CD4-positive, alpha-beta T cell (primary cell): ENCODE measurements around the gene FSTL5. TPM values are rescaled to one million over a fixed set of nuclear protein-coding genes. Genes with fewer than 3 reads are reported as not detected.

ENCODE experiments used
- ATAC-seq: fragments of 200-7000 bp; cut with Tn5 transposase; one replicate; pipeline ENCODE4 v1.10.0; 2022; ENCODE audit warnings: mild to moderate bottlenecking; ENCODE audit not compliant: poor library complexity
- CTCF ChIA-PET: fragments of 350-600 bp; sonication (Branson Sonifier 250); formaldehyde crosslinking; loops from one replicate; lab custom pipeline; 2021; ENCODE audit warnings: antibody characterized with exemption, inconsistent platforms; lab: Charles Lee
- POLR2A ChIA-PET: fragments of 350-600 bp; sonication (Branson Sonifier 250); formaldehyde crosslinking; loops from one replicate; lab custom pipeline; 2021; ENCODE audit warnings: antibody characterized with exemption, inconsistent platforms; lab: Charles Lee
- DNase-seq, 14 experiments: peaks; one replicate each; pipeline ENCODE4 v3.0.0-alpha.2; 2013 to 2020; ENCODE audit warnings: mixed read lengths in 2 of 14
- H3K27ac ChIP-seq, 2 donors: one replicate each; pipeline versions ENCODE4 v1.5.1 to v1.7.0; 2013; ENCODE audit warnings: low read length in 2 of 2, low read depth in 1 of 2, mild to moderate bottlenecking in 1 of 2
- H3K27me3 ChIP-seq, 2 experiments: 1 replicate in 1 of 2; 2 replicates in 1 of 2; pipeline versions ENCODE4 v1.6.1 to v1.7.0; 2013; ENCODE audit warnings: low read length in 2 of 2, control low read depth in 1 of 2, mild to moderate bottlenecking in 1 of 2, moderate library complexity in 1 of 2; ENCODE audit not compliant: insufficient read depth in 2 of 2, control insufficient read depth in 1 of 2
- H3K36me3 ChIP-seq: one replicate; pipeline ENCODE4 v1.6.1; 2013; ENCODE audit warnings: low read length, control low read depth; ENCODE audit not compliant: insufficient read depth
- H3K4me1 ChIP-seq: one replicate; pipeline ENCODE4 v1.6.1; 2013; ENCODE audit warnings: low read length, control low read depth; ENCODE audit not compliant: insufficient read depth
- H3K4me3 ChIP-seq: one replicate; pipeline ENCODE4 v1.5.1; 2013; ENCODE audit warnings: mild to moderate bottlenecking, low read length, moderate library complexity
- H3K9me3 ChIP-seq, 2 experiments: 1 replicate in 1 of 2; 2 replicates in 1 of 2; pipeline versions ENCODE4 v1.6.1 to v1.7.0; 2013; ENCODE audit warnings: low read length in 2 of 2, mild to moderate bottlenecking in 2 of 2, control low read depth in 1 of 2, moderate library complexity in 1 of 2; ENCODE audit not compliant: control insufficient read depth in 1 of 2, insufficient read depth in 1 of 2
- H3K27ac Mint-ChIP-seq: one replicate; pipeline ENCODE4 v1.8.0; 2020; ENCODE audit warnings: mixed read lengths
- H3K27me3 Mint-ChIP-seq: one replicate; pipeline ENCODE4 v1.8.0; 2021; ENCODE audit warnings: mixed read lengths
- H3K36me3 Mint-ChIP-seq: one replicate; pipeline ENCODE4 v1.8.0; 2021; ENCODE audit warnings: low read depth, mixed read lengths
- H3K4me1 Mint-ChIP-seq: one replicate; pipeline ENCODE4 v1.8.0; 2021; ENCODE audit warnings: low read depth, mixed read lengths
- H3K4me3 Mint-ChIP-seq: one replicate; pipeline ENCODE4 v1.8.0; 2020; ENCODE audit warnings: mild to moderate bottlenecking, mixed read lengths
- H3K9me3 Mint-ChIP-seq: one replicate; pipeline ENCODE4 v1.8.0; 2020; ENCODE audit warnings: mixed read lengths
- CTCF ChIP-seq: fragments of 200-600 bp; IDR thresholded peaks from one replicate; pipeline ENCODE4 v1.8.0; 2022; ENCODE audit warnings: antibody characterized with exemption, mild to moderate bottlenecking
- intact Hi-C, 2 experiments: fragments of 100-400 bp; cut with DNase I in 1 of 2; cut with micrococcal nuclease in 1 of 2; formaldehyde crosslinking; loops; one replicate each; pipeline versions ENCODE4 v1.15.1 to v1.9.0; 2023 to 2025; cut with DNase I, micrococcal nuclease
- total RNA-seq, 174 experiments: library from RNA in 2 of 174; stranded (reverse) in 2 of 174; gene quantifications; one replicate each; pipeline ENCODE4 v1.2.3 and lab custom pipeline; 2021 to 2026

Gene FSTL5
- total RNA-seq, 2 experiments from 2014 or later = not detected

- Mint-ChIP-seq H3K4me1 (no peaks in the 10 kb centered on the region), H3K36me3 (no peaks in the 10 kb centered on the region), H3K27ac (no peak overlapping the region), H3K9me3 (peaks cover 4% of the 10 kb centered on the region), H3K4me3 (no peak overlapping the region), H3K27me3 (no peaks in the 10 kb centered on the region)
- ATAC-seq = no peak
- DNase-seq = no peak
- CTCF ChIA-PET = no interaction called here
- no peaks in the 10 kb centered on the region for H3K9me3 ChIP-seq
- no peak overlapping the region for H3K4me3 ChIP-seq
- no peaks in the 10 kb centered on the region for H3K36me3 ChIP-seq
- no peaks in the 10 kb centered on the region for H3K27me3 ChIP-seq
- no peak for TF ChIP-seq CTCF
- H3K4me1 ChIP-seq = no peaks in the 10 kb centered on the region
- H3K27ac ChIP-seq = no peak overlapping the region
- POLR2A ChIA-PET = no interaction called here
- intact Hi-C loops = no loop called here
Measured at GRCh38 chr4:161894493-161895167, 269.2 kb downstream of the FSTL5 start.

DNA sequence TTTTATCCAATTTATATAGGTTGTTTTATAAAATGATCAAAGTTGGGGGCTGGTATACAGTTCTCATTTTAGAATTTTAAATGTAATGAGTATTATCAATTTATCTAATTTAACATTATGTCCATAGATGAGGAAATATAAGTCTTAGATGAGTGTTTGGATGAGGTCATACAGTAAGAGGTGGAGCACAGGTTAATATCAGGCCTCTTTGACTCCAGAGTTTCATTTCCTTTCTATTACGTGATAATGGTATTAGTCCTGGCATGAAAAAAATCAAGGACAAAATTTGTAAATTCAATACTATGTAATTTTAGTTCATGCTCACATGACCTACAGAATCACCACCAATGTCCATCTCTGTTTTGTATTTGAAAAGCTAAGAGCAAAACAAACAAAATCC, 269.8 kb downstream of the FSTL5 start:
- Mint-ChIP-seq H3K27ac (no peak overlapping the region), H3K4me1 (no peaks in the 10 kb centered on the region), H3K9me3 (peaks cover 4% of the 10 kb centered on the region), H3K36me3 (no peaks in the 10 kb centered on the region), H3K4me3 (no peak overlapping the region), H3K27me3 (no peaks in the 10 kb centered on the region)
- no peak for ATAC-seq
- intact Hi-C loops = no loop called here
- no peaks in the 10 kb centered on the region for H3K9me3 ChIP-seq
- POLR2A ChIA-PET = no interaction called here
- CTCF ChIA-PET = no interaction called here
- H3K4me1 ChIP-seq = no peaks in the 10 kb centered on the region
- H3K27me3 ChIP-seq = no peaks in the 10 kb centered on the region
- H3K4me3 ChIP-seq = no peak overlapping the region
- no peaks in the 10 kb centered on the region for H3K36me3 ChIP-seq
- no peak for TF ChIP-seq CTCF
- H3K27ac ChIP-seq = no peak overlapping the region
- DNase-seq = no peak

DNA sequence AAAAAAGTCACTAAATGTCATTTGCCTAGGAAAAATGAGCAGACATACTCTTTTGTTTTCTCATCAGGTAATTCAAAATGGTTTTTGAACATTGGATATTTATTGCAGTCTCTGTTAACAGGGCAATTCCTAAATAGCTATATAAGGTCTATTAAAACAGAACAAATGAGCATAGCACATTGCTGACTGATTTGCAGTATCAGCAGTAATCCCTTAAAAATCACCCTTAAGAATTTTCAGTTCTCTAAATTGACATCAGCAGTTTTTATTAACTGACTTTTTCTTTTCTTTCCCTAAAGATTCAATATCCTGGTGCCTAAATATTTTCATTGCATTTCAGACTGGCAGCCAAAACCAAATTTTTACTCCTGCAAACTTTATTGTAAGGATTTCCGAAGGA, 270.2 kb downstream of the FSTL5 start:
- no peaks in the 10 kb centered on the region for H3K9me3 ChIP-seq
- intact Hi-C loops = no loop called here
- ATAC-seq = no peak
- CTCF ChIA-PET = no interaction called here
- Mint-ChIP-seq H3K4me3 (no peak overlapping the region), H3K36me3 (no peaks in the 10 kb centered on the region), H3K27me3 (no peaks in the 10 kb centered on the region), H3K4me1 (no peaks in the 10 kb centered on the region), H3K9me3 (peaks cover 4% of the 10 kb centered on the region), H3K27ac (no peak overlapping the region)
- H3K4me3 ChIP-seq = no peak overlapping the region
- no peak overlapping the region for H3K27ac ChIP-seq
- H3K36me3 ChIP-seq = no peaks in the 10 kb centered on the region
- DNase-seq = no peak
- no peaks in the 10 kb centered on the region for H3K27me3 ChIP-seq
- POLR2A ChIA-PET = no interaction called here
- H3K4me1 ChIP-seq = no peaks in the 10 kb centered on the region
- TF ChIP-seq CTCF = no peak
